HG03571 (cell line): ENCODE data around the gene DMTF1.
"Not testable (repeated sequence)": the region's sequence is repeated elsewhere in the genome, so short reads cannot be mapped to it uniquely, and the experiment has no call there.

Experiments used
- ATAC-seq: cut with Tn5 transposase; IDR thresholded peaks from one replicate; pipeline ENCODE4 v1.9.1; 2021; ENCODE audit not compliant: unreplicated experiment

The DMTF1 gene, protein sequence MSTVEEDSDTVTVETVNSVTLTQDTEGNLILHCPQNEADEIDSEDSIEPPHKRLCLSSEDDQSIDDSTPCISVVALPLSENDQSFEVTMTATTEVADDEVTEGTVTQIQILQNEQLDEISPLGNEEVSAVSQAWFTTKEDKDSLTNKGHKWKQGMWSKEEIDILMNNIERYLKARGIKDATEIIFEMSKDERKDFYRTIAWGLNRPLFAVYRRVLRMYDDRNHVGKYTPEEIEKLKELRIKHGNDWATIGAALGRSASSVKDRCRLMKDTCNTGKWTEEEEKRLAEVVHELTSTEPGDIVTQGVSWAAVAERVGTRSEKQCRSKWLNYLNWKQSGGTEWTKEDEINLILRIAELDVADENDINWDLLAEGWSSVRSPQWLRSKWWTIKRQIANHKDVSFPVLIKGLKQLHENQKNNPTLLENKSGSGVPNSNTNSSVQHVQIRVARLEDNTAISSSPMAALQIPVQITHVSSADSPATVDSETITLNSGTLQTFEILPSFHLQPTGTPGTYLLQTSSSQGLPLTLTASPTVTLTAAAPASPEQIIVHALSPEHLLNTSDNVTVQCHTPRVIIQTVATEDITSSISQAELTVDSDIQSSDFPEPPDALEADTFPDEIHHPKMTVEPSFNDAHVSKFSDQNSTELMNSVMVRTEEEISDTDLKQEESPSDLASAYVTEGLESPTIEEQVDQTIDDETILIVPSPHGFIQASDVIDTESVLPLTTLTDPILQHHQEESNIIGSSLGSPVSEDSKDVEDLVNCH

DNA sequence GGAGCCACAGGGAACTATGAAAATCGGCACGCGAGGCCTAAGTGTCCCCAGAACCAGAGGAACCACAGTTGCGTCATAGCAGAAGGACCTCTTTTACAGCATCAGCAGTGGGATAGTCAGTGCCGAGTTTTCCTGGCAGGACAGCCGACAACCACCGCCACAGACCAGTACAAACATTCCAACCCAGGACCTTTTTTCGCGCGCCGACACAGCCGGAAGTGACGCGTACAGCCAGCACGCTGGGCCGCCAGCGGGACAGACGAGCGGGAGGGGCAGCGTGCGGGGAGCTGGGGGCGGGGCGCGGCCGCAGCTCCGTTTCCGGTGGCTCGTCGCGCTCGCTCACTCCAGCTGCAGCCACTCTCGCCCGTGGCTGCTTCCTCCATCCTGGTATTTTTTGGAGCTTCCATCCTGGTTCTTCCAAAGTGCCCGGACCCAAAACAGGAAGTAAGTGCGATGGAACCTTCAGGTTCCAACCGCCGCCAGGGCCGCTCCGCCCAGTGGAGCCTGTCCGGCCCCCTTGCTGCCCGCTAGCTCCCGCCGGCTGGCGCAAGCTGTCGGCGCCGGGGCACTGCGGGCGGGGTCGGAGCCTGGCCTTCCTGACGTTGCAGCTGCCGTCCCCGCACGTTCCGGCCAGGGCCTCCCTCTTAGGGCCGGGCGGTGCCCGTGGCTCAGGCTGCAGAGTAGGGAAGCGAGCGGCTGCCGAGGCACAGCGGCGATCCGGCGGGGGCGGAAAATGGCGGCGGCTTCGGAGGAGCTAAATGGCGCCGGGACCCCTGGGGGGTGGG, at the start of gene DMTF1:
Gene DMTF1, plus strand, starts transcription at position 342 of the 785 bp plus-strand sequence. CDS start 12,489 bp downstream, outside the sequence.
- peak; percentile 84 for ATAC-seq

DNA sequence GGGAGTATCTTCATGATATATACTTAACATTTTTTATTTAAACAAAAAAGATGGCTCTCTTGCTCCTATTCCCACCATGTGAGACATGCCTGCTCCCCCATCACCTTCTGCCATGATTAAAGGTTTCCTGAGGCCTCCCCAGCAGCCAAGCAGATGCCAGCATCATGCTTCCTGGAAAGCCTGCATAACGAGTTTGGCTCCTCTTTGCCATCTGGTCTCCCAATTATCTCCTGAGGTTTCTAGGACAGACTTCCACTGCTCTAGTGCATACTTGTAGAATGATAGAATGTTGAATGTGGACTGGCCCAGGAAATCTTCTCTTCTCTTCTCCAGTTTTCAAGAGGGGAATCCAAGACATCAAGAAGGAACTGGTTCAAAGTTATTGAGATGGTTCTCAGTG, 46.9 kb upstream of the DMTF1 start:
- no peak for ATAC-seq

DNA sequence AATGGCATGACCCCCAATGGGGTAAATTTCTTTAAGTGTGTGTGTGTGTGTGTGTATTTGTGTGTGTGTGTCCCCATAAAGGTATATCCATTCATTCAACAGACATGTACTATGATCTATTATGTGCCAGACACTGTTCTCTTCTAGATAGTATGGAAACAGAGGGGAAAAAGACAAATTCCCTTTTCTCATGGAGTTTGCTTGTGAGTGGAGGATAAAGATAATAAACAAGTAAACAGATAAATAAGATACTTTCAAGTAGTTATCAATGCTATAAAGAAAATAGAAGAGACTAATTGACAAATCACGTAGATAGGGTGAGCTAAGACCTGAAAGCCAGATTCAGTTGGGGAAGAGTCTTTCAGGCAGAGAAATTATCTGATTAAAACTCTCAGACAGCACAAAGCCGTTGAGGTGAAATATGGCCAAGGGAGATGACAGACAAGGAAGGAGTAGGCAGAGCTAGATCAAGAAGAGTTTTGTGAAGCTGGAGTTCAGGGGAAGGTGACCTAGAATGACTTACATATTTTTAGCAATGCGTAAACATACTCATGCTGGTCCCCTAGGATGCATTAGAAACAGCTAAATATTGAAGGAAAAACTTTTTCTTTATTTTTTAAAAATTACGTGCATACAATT, 45.2 kb upstream of the DMTF1 start:
- ATAC-seq: no peak

DNA sequence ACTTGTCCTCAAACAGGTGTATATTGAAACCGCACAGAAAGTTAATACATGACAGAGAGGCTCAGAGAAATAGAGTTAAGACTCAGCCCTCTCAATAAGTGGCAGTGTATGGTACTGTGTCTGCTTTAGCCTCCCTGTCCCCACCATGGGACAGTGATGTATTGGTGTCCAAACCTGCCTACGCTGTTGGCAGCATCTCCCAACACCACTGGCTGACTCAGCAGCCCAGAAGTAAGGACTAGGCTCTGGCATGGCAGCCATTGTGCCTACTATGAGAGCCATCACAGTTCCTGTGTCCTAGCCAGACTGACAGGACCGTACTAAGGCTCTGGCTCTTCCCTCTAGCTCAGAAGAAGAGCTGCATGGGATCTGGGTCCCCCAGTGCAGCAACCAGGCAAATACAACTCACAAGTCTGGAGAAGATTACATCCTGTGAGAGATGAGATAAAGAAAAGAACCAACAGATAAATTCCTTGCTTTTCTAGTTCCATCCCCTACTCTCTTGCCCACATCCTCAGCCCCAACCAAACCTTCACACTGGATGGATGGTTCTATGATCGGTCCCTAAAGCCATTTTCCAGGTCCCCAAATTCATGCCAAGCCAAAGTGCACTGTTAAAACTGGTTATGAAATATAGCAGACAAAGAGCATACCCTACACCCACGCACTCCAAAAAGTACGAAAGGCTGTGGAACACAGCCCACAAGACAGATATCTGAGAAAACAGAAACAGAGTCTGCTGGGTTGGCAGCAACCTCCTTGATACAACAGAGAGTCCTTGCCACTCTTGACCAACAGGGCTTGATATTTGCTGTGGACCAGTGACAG, 44.1 kb upstream of the DMTF1 start:
- ATAC-seq: no peak

DNA sequence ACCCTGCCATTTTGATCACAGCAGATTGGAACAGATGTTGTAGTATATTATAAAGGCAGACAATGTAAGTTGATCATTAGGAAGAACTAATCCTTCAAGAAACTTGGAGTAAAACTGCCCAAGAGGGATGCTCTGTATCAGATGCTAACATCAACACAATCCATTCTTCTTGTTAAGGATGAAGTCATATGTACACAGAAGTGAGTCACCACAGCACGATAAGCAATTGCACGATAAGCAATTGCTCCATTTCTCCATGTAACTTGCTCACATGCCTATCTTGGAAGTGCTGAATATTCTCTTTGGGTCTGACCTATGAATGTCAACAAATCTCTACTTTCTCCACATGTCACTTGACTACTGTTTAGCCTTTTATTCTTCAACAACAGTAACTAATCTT, 41.5 kb upstream of the DMTF1 start:
- no peak for ATAC-seq

DNA sequence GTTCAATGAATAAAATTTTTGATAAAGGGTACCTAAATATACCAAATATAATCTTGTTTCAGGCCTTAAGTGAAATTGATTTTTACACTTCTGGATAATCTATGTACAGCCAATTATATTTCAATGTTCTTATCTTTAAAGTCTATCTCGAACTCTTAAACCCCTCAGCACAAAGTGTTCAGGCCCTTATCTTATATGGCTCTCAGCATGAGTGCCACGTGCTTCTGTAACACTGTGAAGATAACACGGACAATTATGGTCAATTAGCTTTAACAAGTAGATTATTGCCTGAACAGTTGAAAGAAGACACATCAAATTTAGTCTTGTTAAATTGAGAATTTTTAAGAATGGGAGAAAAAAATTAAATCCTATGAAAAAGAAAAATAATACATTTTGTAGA, 40.4 kb upstream of the DMTF1 start:
- no peak for ATAC-seq

DNA sequence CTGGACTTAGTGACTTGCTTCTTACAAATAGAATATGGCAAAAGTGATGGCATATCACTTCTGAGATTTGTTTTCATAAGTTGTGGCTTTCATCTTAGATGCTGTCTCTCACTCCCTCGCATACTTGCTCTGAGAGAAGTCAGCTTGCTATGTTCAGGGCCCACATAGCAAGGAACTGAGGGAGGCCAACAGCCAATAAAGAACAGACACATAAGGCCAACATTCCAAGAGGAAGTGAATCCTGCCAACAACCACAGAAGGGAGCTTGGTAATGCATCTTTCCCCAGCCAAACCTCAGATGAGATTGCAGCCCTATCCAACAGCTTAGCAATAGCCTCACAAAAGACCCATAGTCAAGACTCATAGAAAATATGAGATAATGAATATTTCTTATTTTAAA, 39.2 kb upstream of the DMTF1 start:
- no peak for ATAC-seq

DNA sequence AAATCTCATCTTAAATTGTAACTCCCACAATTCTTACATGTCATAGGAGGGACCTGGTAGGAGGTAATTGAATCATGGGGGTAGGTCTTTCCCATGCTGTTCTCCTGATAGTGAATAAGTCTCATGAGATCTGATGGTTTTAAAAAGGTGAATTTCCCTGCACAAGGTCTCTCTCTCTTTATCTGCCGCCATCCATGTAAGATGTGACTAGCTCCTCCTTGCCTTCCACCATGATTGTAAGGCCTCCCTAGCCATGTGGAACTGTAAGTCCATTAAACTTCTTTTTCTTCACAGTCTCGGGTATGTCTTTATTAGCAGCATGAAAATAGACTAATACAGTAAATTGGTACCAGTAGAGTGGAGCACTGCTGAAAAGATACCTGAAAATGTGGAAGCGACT, 38.3 kb upstream of the DMTF1 start:
- not testable (repeated sequence) for ATAC-seq

DNA sequence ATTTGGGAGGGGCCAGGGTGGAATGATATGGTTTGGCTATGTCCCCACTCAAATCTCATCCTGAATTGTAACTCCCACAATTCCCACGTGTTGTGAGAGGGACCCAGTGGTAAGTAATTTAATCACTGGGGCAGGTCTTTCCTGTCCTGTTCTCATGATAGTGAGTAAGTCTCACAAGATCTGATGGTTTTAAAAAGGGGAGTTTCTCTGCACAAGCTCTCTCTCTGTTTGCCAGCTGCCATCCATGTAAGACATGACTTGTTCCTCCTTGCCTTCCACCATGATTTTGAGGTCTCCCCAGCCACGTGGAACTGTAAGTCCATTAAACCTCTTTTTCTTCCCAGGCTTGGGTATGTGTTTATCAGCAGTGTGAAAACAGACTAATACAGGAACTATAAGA, 36.5 kb upstream of the DMTF1 start:
- not testable (repeated sequence) for ATAC-seq

DNA sequence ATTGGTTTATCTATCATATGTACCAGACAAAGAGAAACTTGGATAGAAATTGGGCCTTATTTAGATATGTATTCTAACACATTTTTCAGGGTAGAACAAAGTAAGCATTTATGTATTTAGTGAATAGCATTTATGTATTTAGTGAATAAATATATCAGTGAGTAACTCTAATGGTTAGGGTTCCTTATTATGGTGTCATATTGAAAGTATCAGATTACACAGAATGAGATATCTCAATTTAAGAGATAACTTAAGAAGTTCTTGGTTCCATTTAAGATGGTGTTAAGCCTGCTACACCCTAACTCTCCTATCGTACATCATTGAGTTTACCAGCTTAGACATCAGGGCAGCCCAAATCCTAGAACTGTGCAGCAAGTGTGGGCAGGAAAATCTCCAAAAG, 35.9 kb upstream of the DMTF1 start:
- no peak for ATAC-seq

DNA sequence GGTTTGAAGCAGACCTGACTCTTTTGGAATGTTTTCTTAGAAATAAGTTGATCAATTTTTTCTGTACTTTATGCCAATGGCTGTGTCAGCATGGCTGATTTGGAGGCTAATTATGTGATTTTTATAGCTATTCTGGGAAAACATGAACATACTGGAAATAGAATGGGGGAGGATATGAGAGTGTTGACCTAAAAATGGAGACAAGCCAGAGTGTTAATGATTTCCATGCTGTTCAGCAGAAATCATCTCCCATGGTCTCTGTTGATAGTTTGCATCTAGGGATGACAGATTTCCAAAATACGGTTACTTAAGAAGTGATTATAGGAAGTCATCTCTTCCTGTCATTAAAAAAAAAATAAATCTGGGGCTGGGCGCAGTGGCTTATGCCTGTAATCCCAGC, 32.7 kb upstream of the DMTF1 start:
- no peak for ATAC-seq

DNA sequence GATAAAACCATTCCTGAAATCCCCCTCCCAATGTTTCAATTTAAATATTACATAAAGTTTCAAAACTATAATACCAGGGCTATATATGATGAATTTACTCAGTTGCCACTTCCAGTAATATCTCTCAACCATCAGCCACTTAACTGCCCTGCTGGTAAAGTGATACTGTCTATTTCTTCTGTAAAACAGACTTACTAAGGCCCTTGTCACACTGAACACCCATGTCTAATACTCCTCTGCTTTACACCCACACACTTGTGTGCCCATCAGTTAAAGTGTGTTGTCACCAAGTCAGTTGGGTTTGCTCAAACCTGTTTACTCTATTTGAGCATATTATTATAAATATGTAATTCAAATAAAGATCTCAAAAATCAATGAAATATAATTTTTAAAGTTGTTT, 29.1 kb upstream of the DMTF1 start:
- no peak for ATAC-seq

DNA sequence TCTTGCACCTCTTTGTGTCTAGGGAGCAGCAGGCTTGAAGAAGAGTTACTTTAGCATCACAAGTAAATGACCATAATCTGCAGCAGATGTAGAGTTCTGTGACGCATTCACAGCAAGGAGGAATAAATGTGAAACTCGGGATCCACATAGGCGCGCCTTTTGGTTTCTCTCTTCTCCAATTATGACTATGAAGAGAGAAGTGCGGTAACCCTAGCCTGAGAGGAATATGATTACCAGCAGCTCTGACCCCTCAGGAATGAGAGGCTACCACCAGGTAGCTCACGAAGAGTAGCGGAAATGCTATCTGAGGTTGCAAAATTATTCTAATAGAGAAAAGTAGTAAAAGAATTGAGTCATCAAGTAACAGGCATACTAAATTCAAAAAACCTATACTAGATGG, 25.2 kb upstream of the DMTF1 start:
- ATAC-seq: peak; percentile 47

DNA sequence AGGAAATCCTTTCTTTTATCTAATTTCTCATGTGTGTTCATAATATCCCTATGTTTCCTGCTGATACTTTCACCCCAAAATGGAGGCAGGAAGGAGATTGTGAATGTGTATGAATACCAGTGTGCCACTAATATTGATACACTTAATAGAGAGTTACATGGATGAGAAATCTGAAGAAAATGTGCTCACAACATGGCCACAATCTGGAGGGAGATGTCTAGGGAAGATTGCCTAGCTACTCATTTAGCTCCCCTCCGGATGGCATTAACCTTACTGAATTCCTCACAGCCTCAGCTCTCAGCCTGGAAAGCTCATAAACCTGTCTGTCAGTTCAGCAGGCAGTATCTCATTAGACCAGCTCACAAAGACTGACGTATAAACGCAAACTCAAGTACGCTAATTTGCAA, 23.4 kb upstream of the DMTF1 start:
- no peak for ATAC-seq

DNA sequence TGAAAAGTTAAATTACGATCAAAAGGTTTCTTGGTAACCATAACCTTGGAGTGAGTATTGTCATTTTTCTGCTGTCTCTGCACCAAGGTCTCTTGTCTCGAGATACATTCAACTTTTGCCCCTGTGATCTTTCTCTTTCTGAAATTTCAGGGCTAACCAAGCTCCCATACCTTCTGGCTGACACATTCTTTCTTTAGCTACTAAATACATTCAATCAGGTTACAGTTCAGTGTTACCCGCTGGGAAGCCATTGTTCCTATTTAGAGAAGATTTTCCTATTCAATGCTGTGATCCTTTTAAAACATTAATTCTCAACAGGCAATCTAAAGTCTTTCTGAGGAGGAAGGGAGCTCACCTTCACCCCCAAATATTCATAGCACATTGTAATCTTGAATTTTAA, 22.9 kb upstream of the DMTF1 start:
- no peak for ATAC-seq

DNA sequence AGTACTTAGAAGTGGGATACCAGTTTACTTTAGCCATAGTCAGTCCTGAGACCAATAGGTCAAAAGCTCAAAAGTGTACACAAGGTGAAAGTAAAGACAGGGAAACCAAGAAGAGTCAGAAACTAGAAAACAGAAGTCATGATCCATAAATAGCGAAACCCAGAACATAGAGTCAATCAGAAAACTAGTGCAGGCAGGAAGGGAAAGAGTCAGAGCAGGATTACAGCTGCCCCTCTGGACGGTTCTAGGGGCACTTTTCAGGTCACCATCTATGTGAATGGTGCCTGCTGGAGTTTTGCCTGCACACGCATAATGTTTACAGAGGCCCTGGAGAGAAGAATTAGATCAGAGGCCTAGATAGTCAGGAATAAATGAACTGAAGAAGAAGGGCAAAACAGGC, 22.4 kb upstream of the DMTF1 start:
- ATAC-seq: peak; percentile 95

DNA sequence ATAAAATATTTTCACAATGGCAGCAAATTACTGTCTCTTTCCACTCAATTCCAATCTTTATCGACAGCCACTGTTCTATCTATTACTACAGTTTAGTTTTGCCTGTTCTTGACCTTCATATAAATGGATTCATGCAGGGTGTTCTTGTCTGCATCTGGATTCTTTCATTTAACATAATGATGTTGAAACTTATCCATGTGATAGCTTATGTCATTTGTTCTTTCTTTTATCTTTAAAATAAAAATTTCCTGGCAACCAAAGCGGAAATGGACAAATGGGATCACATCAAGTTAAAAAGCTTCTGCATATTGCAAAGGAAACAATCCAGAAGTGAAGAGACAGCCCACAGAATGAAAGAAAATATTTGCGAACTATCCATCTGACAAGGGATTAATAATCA, 20.5 kb upstream of the DMTF1 start:
- no peak for ATAC-seq

DNA sequence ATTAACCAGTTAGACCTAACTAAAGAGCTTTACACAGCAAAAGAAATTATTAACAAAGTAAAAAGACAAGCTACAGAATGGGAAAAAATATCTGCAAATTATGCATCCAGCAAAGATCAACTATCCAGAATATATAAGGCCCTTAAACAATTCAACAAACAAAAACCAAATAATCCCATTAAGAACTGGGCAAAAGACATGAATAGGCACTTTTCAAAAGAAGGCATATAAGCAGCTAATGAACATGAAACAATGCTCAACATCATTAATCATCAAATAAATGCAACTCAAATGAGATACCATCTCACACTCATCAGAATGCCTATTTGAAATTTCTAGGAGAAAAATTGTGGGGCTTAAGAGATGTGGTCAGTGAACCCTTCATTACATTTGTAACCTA, 15.0 kb upstream of the DMTF1 start:
- no peak for ATAC-seq

DNA sequence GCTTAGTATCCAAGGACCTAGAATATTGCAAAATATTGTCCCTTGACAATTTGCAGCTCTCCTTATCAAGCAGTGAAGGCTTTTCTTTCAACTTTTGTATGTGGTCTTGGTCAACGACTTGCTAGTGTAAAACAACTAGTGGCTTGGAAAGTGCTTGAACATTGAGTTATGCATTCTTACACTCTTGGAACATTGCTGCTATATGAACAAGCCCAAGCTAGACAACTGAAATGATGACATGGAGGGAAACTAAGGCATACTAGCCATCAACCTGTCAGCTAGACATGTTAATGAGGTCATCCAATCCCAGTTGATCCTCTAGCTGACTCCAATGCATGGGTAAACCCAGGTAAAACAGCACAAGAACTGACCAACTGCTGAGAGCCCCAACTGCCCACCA, 12.7 kb upstream of the DMTF1 start:
- no peak for ATAC-seq

DNA sequence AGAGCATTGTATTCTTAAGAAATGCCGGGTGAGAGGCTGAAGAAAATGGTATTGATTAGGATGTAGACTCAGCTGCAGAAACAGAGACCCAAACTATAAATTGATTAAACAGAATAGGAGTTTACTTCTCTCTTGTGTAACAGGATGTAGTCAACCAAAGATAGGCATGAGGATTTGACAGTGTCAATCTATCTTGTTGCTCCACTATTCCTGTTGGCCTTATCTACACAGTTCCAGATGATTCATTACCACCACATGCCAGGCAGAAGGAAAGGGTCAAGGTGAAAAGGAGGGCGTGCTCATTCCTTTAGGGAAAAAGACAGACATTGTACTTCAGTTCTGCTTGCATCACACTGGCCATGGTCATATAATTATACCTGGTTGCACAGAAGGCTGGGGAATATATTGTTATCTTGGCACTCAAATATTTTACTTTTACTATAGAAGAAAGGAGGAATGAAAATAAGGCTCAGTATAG, 11.9 kb upstream of the DMTF1 start:
- no peak for ATAC-seq
